Smooth muscle cell (in vitro differentiated cells): Measurements from ENCODE around the gene E2F4. TPM values are rescaled to one million over a fixed set of nuclear protein-coding genes. Genes with fewer than 3 reads are reported as not detected.
A peak's percentile ranks its signal among the peaks of the same experiment; 100 is the strongest.

Source experiments
- DNase-seq: peaks from one replicate; lab custom pipeline; 2025; ENCODE audit not compliant: unreplicated experiment; lab: John Stamatoyannopoulos, UW
- H2AFZ ChIP-seq: fragments of 200-600 bp; sonication (generic); 2 replicates; pipeline ENCODE4 v1.6.0; 2016; ENCODE audit warnings: antibody characterized with exemption, low read depth, mild to moderate bottlenecking
- H3F3A ChIP-seq: fragments of 200-600 bp; sonication (generic); 2 replicates; pipeline ENCODE4 v1.6.0; 2017; ENCODE audit warnings: antibody characterized with exemption, low read depth
- H3K27ac ChIP-seq: fragments of 200-600 bp; sonication (generic); 2 replicates; pipeline ENCODE4 v1.5.1; 2016; ENCODE audit warnings: low read depth, mild to moderate bottlenecking
- H3K27me3 ChIP-seq: fragments of 200-600 bp; sonication (generic); 2 replicates; pipeline ENCODE4 v1.6.1; 2016; ENCODE audit warnings: low read depth, mild to moderate bottlenecking
- H3K36me3 ChIP-seq: fragments of 200-600 bp; sonication (generic); 2 replicates; pipeline ENCODE4 v1.5.1; 2016; ENCODE audit warnings: low read depth
- H3K4me1 ChIP-seq: fragments of 200-600 bp; sonication (generic); 2 replicates; pipeline ENCODE4 v1.5.1; 2016; ENCODE audit warnings: low read depth
- H3K4me2 ChIP-seq: fragments of 200-600 bp; sonication (generic); 2 replicates; pipeline ENCODE4 v1.6.0; 2016; ENCODE audit warnings: mild to moderate bottlenecking
- H3K4me3 ChIP-seq: fragments of 200-600 bp; sonication (generic); 2 replicates; pipeline ENCODE4 v1.5.1; 2016; ENCODE audit warnings: mild to moderate bottlenecking
- H3K79me2 ChIP-seq: fragments of 200-600 bp; sonication (generic); 2 replicates; pipeline ENCODE4 v1.6.0; 2016; ENCODE audit warnings: low read depth, mild to moderate bottlenecking
- H3K9ac ChIP-seq: fragments of 200-600 bp; sonication (generic); 2 replicates; pipeline ENCODE4 v1.6.0; 2016; ENCODE audit warnings: low read depth
- H3K9me3 ChIP-seq: fragments of 200-600 bp; sonication (generic); replicated peaks from 2 replicates; pipeline ENCODE4 v1.5.1; 2016; ENCODE audit warnings: low read depth
- H4K20me1 ChIP-seq: fragments of 200-600 bp; sonication (generic); 2 replicates; pipeline ENCODE4 v1.6.0; 2016; ENCODE audit warnings: low read depth
- WGBS: methylation state at CpG from one replicate; pipeline ENCODE4 v1.1.7; 2016; ENCODE audit warnings: low lambda C conversion rate; 5-methylcytosine and 5-hydroxymethylcytosine counted together
- polyA plus RNA-seq: library from polyadenylated mRNA; unstranded; fragments of >200 nt; fragmentation: Nextera tagmentation; extraction: Ambion mirVana; gene quantifications from 2 replicates; pipeline ENCODE4 v1.2.1, GENCODE V29; 2016
- total RNA-seq: library from RNA; depleted of rRNA; stranded (reverse); fragments of >200 nt; gene quantifications from 2 replicates; pipeline ENCODE4 v1.2.3, GENCODE V29; 2014
- TF ChIP-seq, protein P1 (sequence below): fragments of 200-600 bp; sonication (generic); IDR thresholded peaks from 2 replicates; pipeline ENCODE4 v1.5.1; 2017; ENCODE audit warnings: borderline replicate concordance, mild to moderate bottlenecking, antibody characterized with exemption; ENCODE audit not compliant: insufficient read depth, poor library complexity, severe bottlenecking

The E2F4 gene
- total and polyA plus RNA-seq, 2 experiments from 2014 or later = 49.9 to 53.8 TPM

DNA sequence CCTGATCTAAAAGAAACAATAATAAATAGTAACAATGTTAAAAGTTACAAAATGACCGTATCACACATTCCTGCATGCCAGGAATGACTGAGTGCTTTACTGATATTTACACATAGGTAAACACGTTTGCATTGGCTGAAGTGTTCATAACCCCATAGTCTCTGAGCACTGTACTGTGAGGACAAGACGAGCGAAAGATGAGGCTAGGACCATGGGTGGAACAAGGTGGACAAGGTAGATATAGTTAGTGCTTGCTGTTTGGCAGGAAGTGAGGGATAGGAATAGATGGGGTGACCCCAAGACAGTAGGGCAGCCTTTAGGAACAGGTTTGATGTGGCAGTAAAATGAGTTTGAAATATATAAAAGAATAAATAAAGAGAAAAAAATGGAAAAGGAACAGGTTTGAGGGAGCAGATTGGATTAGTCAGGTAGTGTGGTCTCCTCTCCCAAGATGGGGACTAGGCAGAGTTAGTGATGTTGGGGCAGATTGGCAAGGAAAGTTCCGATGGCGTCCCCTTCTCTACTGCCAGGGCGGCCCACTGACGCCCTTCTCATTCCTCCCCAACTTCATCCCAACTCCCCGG is 452 bp upstream of the E2F4 start:
- peak overlapping the region; percentile 100 for H3K4me2 ChIP-seq
- TF ChIP-seq, protein P1, sequence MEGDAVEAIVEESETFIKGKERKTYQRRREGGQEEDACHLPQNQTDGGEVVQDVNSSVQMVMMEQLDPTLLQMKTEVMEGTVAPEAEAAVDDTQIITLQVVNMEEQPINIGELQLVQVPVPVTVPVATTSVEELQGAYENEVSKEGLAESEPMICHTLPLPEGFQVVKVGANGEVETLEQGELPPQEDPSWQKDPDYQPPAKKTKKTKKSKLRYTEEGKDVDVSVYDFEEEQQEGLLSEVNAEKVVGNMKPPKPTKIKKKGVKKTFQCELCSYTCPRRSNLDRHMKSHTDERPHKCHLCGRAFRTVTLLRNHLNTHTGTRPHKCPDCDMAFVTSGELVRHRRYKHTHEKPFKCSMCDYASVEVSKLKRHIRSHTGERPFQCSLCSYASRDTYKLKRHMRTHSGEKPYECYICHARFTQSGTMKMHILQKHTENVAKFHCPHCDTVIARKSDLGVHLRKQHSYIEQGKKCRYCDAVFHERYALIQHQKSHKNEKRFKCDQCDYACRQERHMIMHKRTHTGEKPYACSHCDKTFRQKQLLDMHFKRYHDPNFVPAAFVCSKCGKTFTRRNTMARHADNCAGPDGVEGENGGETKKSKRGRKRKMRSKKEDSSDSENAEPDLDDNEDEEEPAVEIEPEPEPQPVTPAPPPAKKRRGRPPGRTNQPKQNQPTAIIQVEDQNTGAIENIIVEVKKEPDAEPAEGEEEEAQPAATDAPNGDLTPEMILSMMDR = no peak
- peaks cover 27% of the 10 kb centered on the region for H3K79me2 ChIP-seq
- peaks cover 26% of the 10 kb centered on the region for H4K20me1 ChIP-seq
- H3K27ac ChIP-seq = no peak overlapping the region
- H3K36me3 ChIP-seq = no peaks in the 10 kb centered on the region
- peak overlapping the region; percentile 94 for H3K4me3 ChIP-seq
- H3K9me3 ChIP-seq = no peaks in the 10 kb centered on the region
- H3K4me1 ChIP-seq = peaks cover 18% of the 10 kb centered on the region
- no peak for DNase-seq
- no peaks in the 10 kb centered on the region for H3F3A ChIP-seq
- H2AFZ ChIP-seq = no peak overlapping the region
- WGBS = 38% methylated on average over 9 of the region's 9 CpGs
- no peak overlapping the region for H3K9ac ChIP-seq
- no peaks in the 10 kb centered on the region for H3K27me3 ChIP-seq

DNA sequence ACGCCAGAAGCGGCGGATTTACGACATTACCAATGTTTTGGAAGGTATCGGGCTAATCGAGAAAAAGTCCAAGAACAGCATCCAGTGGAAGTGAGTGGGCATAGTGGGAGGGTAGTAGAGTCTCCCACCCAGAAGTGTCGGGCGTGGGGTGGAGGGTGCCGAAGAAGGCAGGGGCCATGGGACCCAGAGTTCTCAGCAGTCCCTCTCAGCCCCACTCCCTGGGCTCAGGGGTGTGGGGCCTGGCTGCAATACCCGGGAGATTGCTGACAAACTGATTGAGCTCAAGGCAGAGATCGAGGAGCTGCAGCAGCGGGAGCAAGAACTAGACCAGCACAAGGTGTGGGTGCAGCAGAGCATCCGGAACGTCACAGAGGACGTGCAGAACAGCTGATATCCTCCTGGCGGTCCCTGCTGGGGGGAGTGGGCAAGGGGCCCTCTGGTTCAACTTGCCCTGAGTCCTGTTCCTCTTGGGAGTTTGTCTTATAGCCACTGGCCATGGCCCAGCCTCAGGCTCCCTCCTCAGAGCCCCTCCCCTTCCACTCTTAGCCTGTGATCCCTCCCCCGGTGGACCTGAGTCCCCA is 916 bp downstream of the E2F4 start:
- Histone ChIP-seq H3K4me2 (peak overlapping the region; percentile 100), H3K4me3 (peak overlapping the region; percentile 94), H3K79me2 (peaks cover 27% of the 10 kb centered on the region), H3K9ac (peak overlapping the region; percentile 92), H4K20me1 (peaks cover 39% of the 10 kb centered on the region), H3K36me3 (no peaks in the 10 kb centered on the region), H3K4me1 (peaks cover 18% of the 10 kb centered on the region), H3K9me3 (no peaks in the 10 kb centered on the region), H3K27ac (peak overlapping the region; percentile 43), H3F3A (peaks cover 7% of the 10 kb centered on the region), H3K27me3 (no peaks in the 10 kb centered on the region), H2AFZ (no peak overlapping the region)
- TF ChIP-seq, protein P1 = no peak
- no peak for DNase-seq
- 50% methylated on average over 17 of the region's 17 CpGs for WGBS

DNA sequence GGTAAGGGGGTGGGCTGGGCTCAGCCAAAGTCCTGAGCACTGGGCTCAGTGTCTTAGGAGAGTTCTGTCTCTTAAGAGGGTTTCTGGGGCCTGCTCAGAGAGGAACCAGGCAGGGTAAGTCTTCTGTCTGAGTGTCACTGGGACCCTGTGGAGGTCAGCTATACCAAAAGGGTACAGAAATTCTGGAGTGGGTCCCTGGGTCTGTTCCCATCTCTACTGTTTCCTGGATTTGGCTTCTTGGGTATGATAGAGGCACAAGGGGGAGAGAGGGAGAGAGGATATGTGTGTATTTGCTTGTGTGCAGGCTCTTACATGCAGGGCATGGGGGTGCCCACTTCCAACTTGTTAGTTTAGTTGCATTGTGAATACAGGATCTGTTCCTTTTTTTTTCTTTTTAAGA is 1.6 kb downstream of the E2F4 start:
- Histone ChIP-seq H4K20me1 (peaks cover 46% of the 10 kb centered on the region), H3K4me3 (peak overlapping the region; percentile 94), H3K9ac (no peak overlapping the region)

More for the DNA sequence above, 1.6 kb downstream of the E2F4 start:
- Histone ChIP-seq H3K4me2 (peak overlapping the region; percentile 100), H3K79me2 (peaks cover 27% of the 10 kb centered on the region), H2AFZ (no peak overlapping the region), H3K36me3 (no peaks in the 10 kb centered on the region), H3F3A (peaks cover 7% of the 10 kb centered on the region), H3K27ac (no peak overlapping the region), H3K27me3 (no peaks in the 10 kb centered on the region), H3K4me1 (peaks cover 18% of the 10 kb centered on the region), H3K9me3 (no peaks in the 10 kb centered on the region)
- DNase-seq = no peak
- TF ChIP-seq, protein P1 = no peak
